Cerebellar cortex (tissue), 1 donor: ENCODE results near the gene UCK1.
A peak's percentile ranks its signal among the peaks of the same experiment; 100 is the strongest.

ENCODE experiments used
- DNase-seq: peaks from one replicate; pipeline ENCODE4 v3.0.0-alpha.2; 2015; ENCODE audit warnings: low spot score

The UCK1 gene

GRCh38 chr9:131496844-131497405 is 34.1 kb downstream of the UCK1 start:
- no peak for DNase-seq

- DNase-seq, result peak; percentile 63
These were observed 35.3 kb downstream of the UCK1 start for GRCh38 chr9:131495785-131496184.

- no peak for DNase-seq
These were observed 36.7 kb downstream of the UCK1 start for GRCh38 chr9:131494296-131494870.

- DNase-seq, result no peak
These were observed 39.0 kb downstream of the UCK1 start for GRCh38 chr9:131492070-131492469.

GRCh38 chr9:131491001-131491710 is 39.9 kb downstream of the UCK1 start:
- no peak for DNase-seq

GRCh38 chr9:131490514-131490913 is 40.5 kb downstream of the UCK1 start:
- DNase-seq, result no peak

- no peak for DNase-seq
These were observed 43.4 kb downstream of the UCK1 start for GRCh38 chr9:131487621-131488031.

- no peak for DNase-seq
These were observed 44.1 kb downstream of the UCK1 start for GRCh38 chr9:131487001-131487400.

- DNase-seq, result peak; percentile 59
These were observed 45.2 kb downstream of the UCK1 start for GRCh38 chr9:131485728-131486422.

GRCh38 chr9:131485206-131485605 is 45.9 kb downstream of the UCK1 start:
- DNase-seq, result no peak

- no peak for DNase-seq
These were observed 46.4 kb downstream of the UCK1 start for GRCh38 chr9:131484560-131485185.

- no peak for DNase-seq
These were observed 47.0 kb downstream of the UCK1 start for GRCh38 chr9:131484051-131484445.

GRCh38 chr9:131483319-131484050 is 47.6 kb downstream of the UCK1 start:
- peak; percentile 52 for DNase-seq

GRCh38 chr9:131482343-131483006 is 48.6 kb downstream of the UCK1 start:
- DNase-seq, result no peak

- no peak for DNase-seq
These were observed 49.4 kb downstream of the UCK1 start for GRCh38 chr9:131481441-131482342.

- no peak for DNase-seq
These were observed 50.8 kb downstream of the UCK1 start for GRCh38 chr9:131480258-131480657.

- no peak for DNase-seq
These were observed 52.2 kb downstream of the UCK1 start for GRCh38 chr9:131478911-131479310.

GRCh38 chr9:131478421-131478868 is 52.6 kb downstream of the UCK1 start:
- no peak for DNase-seq

GRCh38 chr9:131477816-131478419 is 53.1 kb downstream of the UCK1 start:
- DNase-seq, result no peak

- no peak for DNase-seq
These were observed 53.7 kb downstream of the UCK1 start for GRCh38 chr9:131477367-131477766.
